SU-DHL-6 (cell line): ENCODE data around the gene TP73.

Experiments
- H2AFZ ChIP-seq: fragments of 200-600 bp; sonication (generic); 2 replicates; pipeline ENCODE4 v1.6.1; 2014; ENCODE audit warnings: low read depth, mild to moderate bottlenecking, moderate library complexity, mixed read lengths, antibody characterized with exemption, low read length; ENCODE audit not compliant: severe bottlenecking
- H3F3A ChIP-seq: fragments of 200-600 bp; shearing (Covaris generic); 2 replicates; pipeline ENCODE4 v1.6.0; 2016; ENCODE audit warnings: antibody characterized with exemption, mild to moderate bottlenecking; ENCODE audit not compliant: insufficient read depth
- H3K27ac ChIP-seq: fragments of 200-600 bp; sonication (generic); 2 replicates; pipeline ENCODE4 v1.5.1; 2016; ENCODE audit warnings: low read depth, mild to moderate bottlenecking, low read length, moderate library complexity, mixed read lengths
- H3K27me3 ChIP-seq: fragments of 200-600 bp; sonication (generic), shearing (Covaris generic); 2 replicates; pipeline ENCODE4 v1.6.0; 2014; ENCODE audit warnings: mild to moderate bottlenecking, low read length
- H3K36me3 ChIP-seq: fragments of 200-600 bp; sonication (generic); 2 replicates; pipeline ENCODE4 v1.6.1; 2014; ENCODE audit warnings: mild to moderate bottlenecking, low read length, mixed read lengths
- H3K4me2 ChIP-seq: fragments of 300-600, 200-600 bp; shearing (Covaris generic), sonication (generic); 2 replicates; pipeline ENCODE4 v1.6.0; 2014; ENCODE audit warnings: low read length, low read depth, mild to moderate bottlenecking; ENCODE audit not compliant: poor library complexity, severe bottlenecking
- H3K4me3 ChIP-seq: fragments of 200-600 bp; sonication (generic); 2 replicates; pipeline ENCODE4 v1.5.1; 2014; ENCODE audit warnings: antibody characterized with exemption, low read length, mild to moderate bottlenecking, mixed read lengths; ENCODE audit not compliant: insufficient read depth, poor library complexity, severe bottlenecking
- H3K79me2 ChIP-seq: fragments of 200-600 bp; sonication (generic); 2 replicates; pipeline ENCODE4 v1.6.1; 2014; ENCODE audit warnings: mild to moderate bottlenecking, low read length, moderate library complexity; ENCODE audit not compliant: insufficient read depth
- H3K9ac ChIP-seq: fragments of 200-600 bp; sonication (generic); 2 replicates; pipeline ENCODE4 v1.7.0; 2014; ENCODE audit warnings: mild to moderate bottlenecking, low read length
- H3K9me2 ChIP-seq: fragments of 200-600 bp; sonication (generic); replicated peaks from 2 replicates; pipeline ENCODE4 v1.6.1; 2014; ENCODE audit warnings: low read length; ENCODE audit not compliant: insufficient read depth
- H3K9me3 ChIP-seq: fragments of 200-600 bp; sonication (generic); 2 replicates; pipeline ENCODE4 v1.6.1; 2014; ENCODE audit warnings: low read length, mixed read lengths; ENCODE audit not compliant: insufficient read depth
- H4K20me1 ChIP-seq: fragments of 200-600 bp; sonication (generic); 2 replicates; pipeline ENCODE4 v1.6.1; 2014; ENCODE audit warnings: low read depth, mild to moderate bottlenecking, antibody characterized with exemption, low read length, moderate library complexity, mixed read lengths
- EZH2phosphoT487 ChIP-seq: fragments of 200-600 bp; sonication (generic), shearing (Covaris generic); conservative IDR thresholded peaks from 2 replicates; pipeline ENCODE4 v1.6.1; 2018; ENCODE audit warnings: mild to moderate bottlenecking, antibody characterized with exemption, low read length, moderate library complexity, mixed read lengths
- TF ChIP-seq, protein P1 (sequence below): fragments of 200-600 bp; sonication (generic); IDR thresholded peaks from one replicate; pipeline ENCODE4 v1.5.1; 2017; ENCODE audit warnings: antibody characterized with exemption, mild to moderate bottlenecking, low read length, moderate library complexity; ENCODE audit not compliant: insufficient read depth, poor library complexity, severe bottlenecking

TP73 gene

GRCh38 chr1:3736708-3737107 is 84.4 kb downstream of the TP73 start:
- no peaks in the 10 kb centered on the region for H4K20me1 ChIP-seq
- H3K4me3 ChIP-seq: no peak overlapping the region
- H3K36me3 ChIP-seq: no peaks in the 10 kb centered on the region
- H3K27me3 ChIP-seq: no peaks in the 10 kb centered on the region
- no peak overlapping the region for H2AFZ ChIP-seq
- no peaks in the 10 kb centered on the region for H3K79me2 ChIP-seq
- TF ChIP-seq EZH2phosphoT487: no peak
- TF ChIP-seq, protein P1, sequence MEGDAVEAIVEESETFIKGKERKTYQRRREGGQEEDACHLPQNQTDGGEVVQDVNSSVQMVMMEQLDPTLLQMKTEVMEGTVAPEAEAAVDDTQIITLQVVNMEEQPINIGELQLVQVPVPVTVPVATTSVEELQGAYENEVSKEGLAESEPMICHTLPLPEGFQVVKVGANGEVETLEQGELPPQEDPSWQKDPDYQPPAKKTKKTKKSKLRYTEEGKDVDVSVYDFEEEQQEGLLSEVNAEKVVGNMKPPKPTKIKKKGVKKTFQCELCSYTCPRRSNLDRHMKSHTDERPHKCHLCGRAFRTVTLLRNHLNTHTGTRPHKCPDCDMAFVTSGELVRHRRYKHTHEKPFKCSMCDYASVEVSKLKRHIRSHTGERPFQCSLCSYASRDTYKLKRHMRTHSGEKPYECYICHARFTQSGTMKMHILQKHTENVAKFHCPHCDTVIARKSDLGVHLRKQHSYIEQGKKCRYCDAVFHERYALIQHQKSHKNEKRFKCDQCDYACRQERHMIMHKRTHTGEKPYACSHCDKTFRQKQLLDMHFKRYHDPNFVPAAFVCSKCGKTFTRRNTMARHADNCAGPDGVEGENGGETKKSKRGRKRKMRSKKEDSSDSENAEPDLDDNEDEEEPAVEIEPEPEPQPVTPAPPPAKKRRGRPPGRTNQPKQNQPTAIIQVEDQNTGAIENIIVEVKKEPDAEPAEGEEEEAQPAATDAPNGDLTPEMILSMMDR: no peak
- H3K4me2 ChIP-seq: no peak overlapping the region
- no peaks in the 10 kb centered on the region for H3K9me3 ChIP-seq
- H3F3A ChIP-seq: no peaks in the 10 kb centered on the region
- H3K27ac ChIP-seq: no peak overlapping the region
- H3K9ac ChIP-seq: no peak overlapping the region
- no peaks in the 10 kb centered on the region for H3K9me2 ChIP-seq

DNA sequence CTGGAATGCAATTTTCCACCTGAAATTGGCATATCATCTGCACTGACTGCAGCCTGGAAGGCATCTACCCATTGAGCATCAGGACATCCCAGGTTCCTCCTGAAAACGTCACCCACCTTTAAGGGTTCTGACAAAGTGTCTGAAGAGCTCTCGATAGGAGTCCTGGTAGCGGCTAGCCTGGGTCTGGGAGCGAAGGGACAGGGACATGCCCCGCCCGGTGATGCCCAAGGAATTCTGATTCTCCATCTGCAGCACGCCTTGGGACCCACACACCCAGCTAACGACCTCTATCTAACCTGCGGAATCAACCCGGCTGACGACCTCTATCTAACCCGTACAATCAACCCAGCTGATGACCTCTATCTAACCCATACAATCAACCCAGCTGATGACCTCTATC is 86.6 kb downstream of the TP73 start:
- no peaks in the 10 kb centered on the region for H3K27me3 ChIP-seq
- no peaks in the 10 kb centered on the region for H3K79me2 ChIP-seq
- H3K4me3 ChIP-seq: no peak overlapping the region
- H3K36me3 ChIP-seq: no peaks in the 10 kb centered on the region
- no peak overlapping the region for H3K4me2 ChIP-seq
- no peak overlapping the region for H3K9ac ChIP-seq
- no peaks in the 10 kb centered on the region for H3K9me3 ChIP-seq
- H3K27ac ChIP-seq: no peak overlapping the region
- no peaks in the 10 kb centered on the region for H3F3A ChIP-seq
- H4K20me1 ChIP-seq: no peaks in the 10 kb centered on the region
- H3K9me2 ChIP-seq: no peaks in the 10 kb centered on the region
- TF ChIP-seq EZH2phosphoT487: no peak
- H2AFZ ChIP-seq: no peak overlapping the region

- Histone ChIP-seq H3K27me3 (no peaks in the 10 kb centered on the region), H3K9ac (no peak overlapping the region), H4K20me1 (no peaks in the 10 kb centered on the region), H3K9me2 (no peaks in the 10 kb centered on the region), H2AFZ (no peak overlapping the region), H3K36me3 (no peaks in the 10 kb centered on the region), H3K4me3 (no peak overlapping the region), H3K4me2 (no peak overlapping the region), H3K9me3 (no peaks in the 10 kb centered on the region), H3K27ac (no peak overlapping the region), H3K79me2 (no peaks in the 10 kb centered on the region), H3F3A (no peaks in the 10 kb centered on the region)
- TF ChIP-seq, protein P1: no peak
- TF ChIP-seq EZH2phosphoT487: no peak
These were observed 87.7 kb downstream of the TP73 start for GRCh38 chr1:3740042-3740441.

DNA sequence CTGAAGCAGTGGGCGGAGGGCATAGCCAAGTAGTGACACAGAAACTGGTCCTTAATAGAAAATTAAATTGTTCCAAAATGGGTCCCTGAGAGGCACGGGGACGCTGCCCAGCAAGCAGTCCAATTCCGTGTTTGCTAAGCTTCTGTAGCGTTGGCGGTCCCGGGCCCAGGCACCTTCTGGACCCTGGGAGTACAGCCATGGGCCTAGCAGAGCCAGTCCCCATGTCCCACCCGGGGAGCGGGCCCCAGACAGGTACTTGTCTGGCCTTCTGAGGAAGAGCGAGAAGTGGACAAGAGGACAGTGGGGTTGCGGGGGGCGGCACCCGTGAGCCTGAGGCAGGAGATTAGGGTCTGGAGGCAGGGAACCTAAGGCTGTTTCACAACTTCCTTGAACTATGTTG is 88.4 kb downstream of the TP73 start:
- Histone ChIP-seq H3K27ac (no peak overlapping the region), H3K9me2 (no peaks in the 10 kb centered on the region), H3F3A (no peaks in the 10 kb centered on the region), H3K27me3 (no peaks in the 10 kb centered on the region), H3K36me3 (no peaks in the 10 kb centered on the region), H3K4me2 (no peak overlapping the region), H3K4me3 (no peak overlapping the region), H2AFZ (no peak overlapping the region), H3K9ac (no peak overlapping the region), H4K20me1 (no peaks in the 10 kb centered on the region), H3K9me3 (no peaks in the 10 kb centered on the region), H3K79me2 (no peaks in the 10 kb centered on the region)
- TF ChIP-seq EZH2phosphoT487: no peak
- TF ChIP-seq, protein P1: no peak
